ENCODE data around the gene MED26.
A peak's percentile ranks its signal among the peaks of the same experiment; 100 is the strongest.
"Not testable (repeated sequence)": the region's sequence is repeated elsewhere in the genome, so short reads cannot be mapped to it uniquely, and the experiment has no call there.

Gene MED26

GRCh38 chr19:16628183-16628983 lies at the start of gene MED26:
Gene MED26, minus strand, starts transcription at chr19:16628204. Its CDS starts 261 bp downstream, at chr19:16627943.
- DNase-seq (ENCODE audit: low read depth in 2 of 2): peak; percentile 93 to 96

- DNase-seq (ENCODE audit: low read depth in 2 of 2): no peak
These were observed 49.1 kb upstream of the MED26 start for GRCh38 chr19:16677055-16677454.

- no peak for DNase-seq (ENCODE audit: low read depth in 2 of 2)
These were observed 48.2 kb upstream of the MED26 start for GRCh38 chr19:16676101-16676798.

GRCh38 chr19:16673839-16674238 lies 45.8 kb upstream of the MED26 start:
- DNase-seq (ENCODE audit: low read depth in 2 of 2): not testable (repeated sequence)

GRCh38 chr19:16673231-16673630 lies 45.2 kb upstream of the MED26 start:
- no peak for DNase-seq (ENCODE audit: low read depth in 2 of 2)

- DNase-seq (ENCODE audit: low read depth in 2 of 2): no peak
These were observed 43.8 kb upstream of the MED26 start for GRCh38 chr19:16671652-16672274.

- DNase-seq (ENCODE audit: low read depth in 2 of 2): no peak
These were observed 42.3 kb upstream of the MED26 start for GRCh38 chr19:16670291-16670690.

- DNase-seq (ENCODE audit: low read depth in 2 of 2): not testable (repeated sequence)
These were observed 40.7 kb upstream of the MED26 start for GRCh38 chr19:16668702-16669101.

GRCh38 chr19:16668176-16668575 lies 40.2 kb upstream of the MED26 start:
- no peak for DNase-seq (ENCODE audit: low read depth in 2 of 2)

- DNase-seq (ENCODE audit: low read depth in 2 of 2): no peak
These were observed 33.6 kb upstream of the MED26 start for GRCh38 chr19:16661480-16662034.

GRCh38 chr19:16660763-16661479 lies 32.9 kb upstream of the MED26 start, which contains the start of gene TMEM38A:
Gene TMEM38A, plus strand, starts transcription at chr19:16661139. Its CDS starts 79 bp downstream, at chr19:16661218.
- DNase-seq (ENCODE audit: low read depth in 2 of 2): peak; percentile 10 to 18

- peak; percentile 97 for DNase-seq (ENCODE audit: low read depth in 2 of 2)
These were observed 32.1 kb upstream of the MED26 start, which contains the start of gene SMIM7 for GRCh38 chr19:16659832-16660708. Gene SMIM7, minus strand, starts transcription at chr19:16660144. Its CDS starts 34 bp downstream, at chr19:16660110.

- no peak for DNase-seq (ENCODE audit: low read depth in 2 of 2)
These were observed 31.4 kb upstream of the MED26 start for GRCh38 chr19:16659464-16659831.

GRCh38 chr19:16657384-16657783 lies 29.4 kb upstream of the MED26 start:
- DNase-seq (ENCODE audit: low read depth in 2 of 2): no peak

- DNase-seq (ENCODE audit: low read depth in 2 of 2): no peak
These were observed 27.7 kb upstream of the MED26 start for GRCh38 chr19:16655727-16656126.

GRCh38 chr19:16654627-16655026 lies 26.6 kb upstream of the MED26 start:
- no peak for DNase-seq (ENCODE audit: low read depth in 2 of 2)

GRCh38 chr19:16654140-16654539 lies 26.1 kb upstream of the MED26 start:
- no peak for DNase-seq (ENCODE audit: low read depth in 2 of 2)

- DNase-seq (ENCODE audit: low read depth in 2 of 2): no peak
These were observed 24.9 kb upstream of the MED26 start for GRCh38 chr19:16652854-16653253.

- DNase-seq (ENCODE audit: low read depth in 2 of 2): not testable (repeated sequence)
These were observed 23.6 kb upstream of the MED26 start for GRCh38 chr19:16651421-16652188.

- no peak for DNase-seq (ENCODE audit: low read depth in 2 of 2)
These were observed 22.8 kb upstream of the MED26 start for GRCh38 chr19:16650821-16651220.

Measured in stimulated activated CD8-positive, alpha-beta memory T cell treated with anti-CD3 and anti-CD28 coated beads, Interleukin-2, amount 100 ng/mL, for 48 hours (primary cell).